Superior temporal gyrus (tissue), 1 donor: ENCODE results near the gene HDAC2.

Experiments used
- DNase-seq: peaks from one replicate; pipeline ENCODE4 v3.0.0-alpha.2; 2016; ENCODE audit errors: extremely low spot score

The HDAC2 gene

GRCh38 chr6:113909224-113909856 is 61.6 kb downstream of the HDAC2 start:
- DNase-seq = peak; percentile 92

DNA sequence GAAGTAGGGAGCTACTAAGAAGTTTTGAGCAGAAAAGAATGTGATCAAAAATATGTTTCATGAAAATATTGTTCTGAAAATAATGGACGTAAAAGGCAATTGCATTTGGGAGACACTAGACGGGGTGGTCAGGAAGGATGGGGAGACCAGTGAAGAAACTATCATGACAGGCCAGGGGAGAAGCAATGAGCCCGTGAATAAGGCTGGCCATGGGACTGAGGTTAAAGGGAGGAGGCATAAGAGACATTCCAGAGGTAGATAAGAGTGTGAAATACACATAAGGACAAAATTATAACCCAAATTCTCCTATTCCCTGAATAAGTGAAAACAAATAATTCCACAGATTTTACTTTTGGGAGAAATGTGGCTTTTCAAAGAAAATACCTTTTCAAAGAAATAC is 62.1 kb downstream of the HDAC2 start:
- no peak for DNase-seq

DNA sequence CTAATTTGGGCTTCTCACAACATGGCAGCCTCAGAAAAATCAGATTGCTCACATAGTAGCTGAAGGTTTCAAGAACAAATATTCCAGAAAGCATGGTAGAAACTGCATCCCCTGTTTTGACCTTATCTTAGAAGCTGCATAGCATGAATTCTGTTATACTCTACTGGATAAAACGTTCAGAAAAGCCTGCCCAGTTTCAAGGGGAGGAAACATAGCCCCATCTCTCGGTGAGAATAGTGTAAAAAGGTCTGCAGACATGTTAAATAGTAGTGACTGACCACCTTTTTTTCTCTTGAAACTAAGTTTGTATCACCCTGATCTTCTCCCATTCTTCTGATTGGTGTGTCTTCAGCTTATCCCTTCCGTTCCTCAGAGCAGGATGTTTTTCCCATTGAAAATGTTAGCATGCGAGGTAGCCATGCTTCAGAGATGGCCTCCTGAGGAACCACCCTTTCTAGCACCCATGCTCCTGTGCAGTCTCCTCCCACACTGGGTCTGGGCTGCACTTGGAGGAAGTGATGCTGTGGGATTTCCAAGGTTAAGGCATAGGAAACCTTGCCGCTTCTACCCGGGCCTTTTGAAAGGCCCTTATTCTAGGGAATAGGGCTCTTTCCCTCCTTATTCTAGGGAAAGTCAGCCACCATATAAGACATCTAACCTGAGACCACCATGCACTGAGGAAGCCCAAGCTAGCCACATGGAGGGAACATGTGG is 63.7 kb downstream of the HDAC2 start:
- DNase-seq = no peak

- DNase-seq = no peak
These were observed 67.2 kb downstream of the HDAC2 start for GRCh38 chr6:113903666-113904330.

DNA sequence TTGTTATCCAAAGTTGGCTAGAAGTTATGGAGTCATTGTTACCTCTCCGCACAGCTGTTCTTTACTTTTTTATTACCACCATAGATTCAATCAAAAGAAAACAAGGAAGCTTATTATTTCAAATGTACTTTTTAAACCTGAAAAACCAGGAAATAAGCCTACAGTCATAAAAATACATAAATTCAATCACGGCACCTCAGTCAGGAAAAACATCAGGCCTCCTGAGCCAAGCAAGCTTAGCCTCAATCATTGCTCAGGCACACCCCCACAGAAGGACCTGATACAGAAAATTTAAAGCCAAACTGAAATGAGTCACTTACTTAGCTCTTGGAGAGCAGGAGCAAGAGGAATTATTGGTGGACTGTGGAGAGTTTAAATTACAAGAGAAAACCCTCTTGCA is 69.5 kb downstream of the HDAC2 start:
- no peak for DNase-seq

DNA sequence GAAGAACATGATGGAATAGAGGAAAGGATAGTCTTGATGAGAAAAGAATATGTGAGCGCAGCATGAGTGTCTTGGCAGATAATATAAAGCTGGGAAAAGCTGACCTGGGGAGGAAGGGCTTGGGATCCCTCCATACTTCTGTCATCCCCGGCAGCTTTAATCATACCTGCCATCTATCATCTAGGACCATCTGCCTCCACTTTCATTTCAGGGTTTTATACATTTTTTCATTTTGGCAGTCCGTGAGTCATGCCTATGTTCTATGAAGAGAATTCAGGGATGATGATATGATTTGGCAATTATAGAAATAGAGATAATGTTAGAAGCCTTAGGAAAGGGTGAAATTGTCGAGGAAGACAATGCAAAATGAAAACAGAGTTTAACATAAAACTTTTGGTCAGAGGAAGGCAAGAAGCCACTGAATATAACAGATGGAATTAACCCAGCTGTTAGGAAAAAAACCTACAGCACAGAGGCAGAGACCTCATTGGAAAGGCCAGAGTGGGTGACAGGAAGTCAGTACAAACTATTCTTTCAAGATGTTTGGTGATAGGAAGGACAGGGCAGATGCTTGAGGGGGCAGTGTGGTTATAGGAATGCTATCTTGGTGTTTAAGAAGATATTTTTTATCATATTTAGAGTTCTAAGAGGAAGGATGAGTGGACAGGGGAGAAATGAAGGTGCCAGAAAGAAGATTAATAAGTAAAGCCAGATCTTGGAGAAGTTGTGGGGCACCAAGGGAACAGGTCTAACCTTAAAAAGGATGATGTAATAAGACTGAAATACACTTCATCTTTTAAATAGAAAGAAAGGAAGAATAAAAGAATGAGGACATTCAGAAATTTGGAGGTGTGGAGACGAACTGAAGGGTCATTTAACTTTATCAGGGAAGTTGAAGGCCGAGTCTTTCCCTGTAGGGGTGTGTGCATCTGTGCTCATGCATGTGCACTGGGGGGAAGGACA is 76.0 kb downstream of the HDAC2 start:
- no peak for DNase-seq

GRCh38 chr6:113893866-113894265 is 77.1 kb downstream of the HDAC2 start:
- no peak for DNase-seq

DNA sequence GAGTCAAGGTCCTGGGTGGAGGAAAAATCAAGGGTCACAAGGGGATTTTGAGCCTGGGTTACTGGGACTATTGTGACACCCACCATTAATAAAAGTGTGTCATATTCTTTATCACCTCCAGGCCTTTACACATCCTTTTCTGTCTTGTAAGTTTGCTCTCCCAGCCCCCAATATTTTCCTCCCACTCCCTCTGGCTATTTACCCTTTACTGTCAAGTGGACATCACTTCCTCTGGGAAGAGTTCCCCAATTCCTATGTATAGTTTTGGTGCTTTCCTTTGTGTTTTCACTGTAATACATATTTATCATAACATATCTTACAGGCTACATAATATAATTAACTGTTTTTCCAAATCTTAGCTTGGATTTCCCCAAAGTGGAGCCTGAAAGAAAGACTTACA is 77.5 kb downstream of the HDAC2 start:
- no peak for DNase-seq

GRCh38 chr6:113888956-113889630 is 81.9 kb downstream of the HDAC2 start:
- DNase-seq = no peak

DNA sequence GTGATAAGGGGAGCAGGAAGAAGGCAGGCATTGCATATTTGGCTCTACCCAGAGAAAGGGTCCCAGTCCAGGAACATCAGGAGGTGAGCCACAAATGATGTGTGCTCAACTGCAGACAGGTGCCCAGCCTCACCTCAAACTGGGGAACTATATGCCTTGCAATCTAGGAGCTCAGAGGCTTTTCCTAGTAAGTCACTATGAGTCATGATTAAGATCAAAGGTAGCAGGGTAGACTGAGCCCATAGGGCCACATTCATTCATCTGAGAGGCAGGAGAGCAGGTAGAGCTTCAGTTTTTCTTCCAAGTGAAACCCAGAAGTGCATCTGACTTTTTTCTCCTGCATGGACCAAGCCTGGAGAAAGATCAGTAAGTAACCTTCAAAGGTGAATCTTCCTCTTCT is 82.5 kb downstream of the HDAC2 start:
- DNase-seq = no peak

DNA sequence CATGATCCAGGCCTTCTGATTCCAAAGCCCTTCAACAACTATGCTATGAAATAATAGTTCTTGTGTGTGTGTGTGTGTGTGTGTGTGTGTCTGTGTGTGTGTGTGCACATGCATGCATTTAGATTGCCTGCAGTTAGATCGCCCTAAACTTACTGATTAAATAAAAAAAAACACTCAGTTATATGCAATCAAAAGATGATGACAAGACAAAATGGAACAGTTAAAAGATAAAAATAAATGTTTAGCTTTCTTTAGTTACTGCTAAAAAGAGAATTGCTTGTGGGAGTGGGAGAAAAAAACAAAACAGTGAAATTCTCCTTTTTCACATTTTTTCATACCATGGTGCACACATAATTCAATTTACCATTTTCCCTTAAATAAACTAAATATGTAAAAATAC is 84.4 kb downstream of the HDAC2 start:
- no peak for DNase-seq

DNA sequence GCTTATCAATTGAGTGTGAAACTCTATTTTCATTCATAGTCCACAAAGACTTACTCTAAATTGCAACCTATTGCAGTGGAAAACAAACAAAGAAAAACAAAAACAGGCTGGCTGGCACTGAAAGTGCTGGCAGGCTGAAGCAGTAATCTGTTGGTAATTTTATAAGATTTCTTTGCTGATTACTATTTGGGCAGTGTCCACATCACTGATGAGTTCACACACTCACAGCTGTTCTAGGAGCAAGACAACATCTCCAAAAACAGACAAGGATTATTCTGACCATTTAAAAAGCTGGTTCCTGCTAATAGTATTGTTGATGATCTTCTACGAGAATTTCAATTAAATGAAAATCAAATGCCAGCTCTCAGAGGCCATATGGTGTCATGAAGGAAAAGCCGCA is 86.9 kb downstream of the HDAC2 start:
- no peak for DNase-seq
